SK-N-SH (cell line): ENCODE data around the gene NSMCE4A. TPM values are rescaled to one million over a fixed set of nuclear protein-coding genes. Genes with fewer than 3 reads are reported as not detected.

Experiments
- polyA plus RNA-seq, 3 experiments: library from polyadenylated mRNA; depleted of rRNA; stranded (reverse); fragments of >200 nt; gene quantifications; 2 replicates each; pipeline ENCODE4 v1.2.3, GENCODE V29; 2012
- small RNA-seq, 7 experiments: library from RNA; depleted of rRNA; stranded (forward); fragments of <200 nt; gene quantifications; one replicate each; pipeline ENCODE3, GENCODE V24; 2012

NSMCE4A gene
- polyA plus RNA-seq, 1 of the 3 experiments (the other 2 are of a cell fraction): 28.5 TPM

Small RNA genes within 50 kb of the gene (small RNA-seq; reads per million reads assigned to genes)
- gene RF02219: 0 reads per million in 7 experiments

Other genes with a start within 250 kb of the NSMCE4A start
- gene ATE1, start 47.2 kb downstream of the NSMCE4A start, polyA plus RNA-seq (2012; rRNA removed): 6.3 and 7.2 TPM in 2 replicates
- 5.3 and 8.8 TPM in 2 replicates for gene TACC2, start 13.9 kb upstream of the NSMCE4A start, polyA plus RNA-seq (2012; rRNA removed)